Measurements from ENCODE around the gene TMEM126A. TPM values are rescaled to one million over a fixed set of nuclear protein-coding genes. Genes with fewer than 3 reads are reported as not detected.

TMEM126A gene
- total RNA-seq, 6 donors from 2014 or later: 7.4 to 27.0 (median 17.4) TPM

GRCh38 chr11:85658180-85658579, 10.4 kb downstream of the TMEM126A start:
- H3K4me1 ChIP-seq: peaks cover 37 to 50% (median 46%) of the 10 kb centered on the region in 4 donors
- no peaks in the 10 kb centered on the region for H3K27me3 ChIP-seq
- H3K9me3 ChIP-seq: no peaks in the 10 kb centered on the region
- H3K27ac ChIP-seq: no peak overlapping the region
- H3K36me3 ChIP-seq: peaks cover 0 to 89% (median 9%) of the 10 kb centered on the region in 4 donors
- WGBS, 2 donors: 30 to 38% methylated on average over 1 of the region's 1 CpG
- ATAC-seq (ENCODE audit: low FRiP score in 2 of 2) (no peak), DNase-seq (no peak)
- H3K4me3 ChIP-seq: no peak overlapping the region
- TF ChIP-seq CTCF (IDR thresholded peaks at IDR 0.05) (no peak), POLR2AphosphoS5 (IDR thresholded peaks at IDR 0.05) (no peak), EP300 (IDR thresholded peaks at IDR 0.05) (no peak), POLR2A (IDR thresholded peaks at IDR 0.05) (no peak)

GRCh38 chr11:85661972-85662664, 14.4 kb downstream of the TMEM126A start:
- H3K36me3 ChIP-seq: peaks cover 0 to 57% (median 4%) of the 10 kb centered on the region in 4 donors
- WGBS, 2 donors: 10% methylated on average over 4 of the region's 4 CpGs
- TF ChIP-seq POLR2A (IDR thresholded peaks at IDR 0.05): no peak
- no peak for TF ChIP-seq CTCF (IDR thresholded peaks at IDR 0.05)
- TF ChIP-seq POLR2AphosphoS5 (IDR thresholded peaks at IDR 0.05): no peak
- no peak for TF ChIP-seq EP300 (IDR thresholded peaks at IDR 0.05)
- DNase-seq (no peak), ATAC-seq (ENCODE audit: low FRiP score in 2 of 2) (no peak)
- no peaks in the 10 kb centered on the region for H3K9me3 ChIP-seq
- peak overlapping the region in 3 of 4 donors; percentile 0 to 95 (median 84) for H3K4me3 ChIP-seq
- H3K4me1 ChIP-seq: peaks cover 39 to 53% (median 49%) of the 10 kb centered on the region in 4 donors
- no peak overlapping the region for H3K27ac ChIP-seq
- no peaks in the 10 kb centered on the region for H3K27me3 ChIP-seq

GRCh38 chr11:85663080-85663752, 15.4 kb downstream of the TMEM126A start:
- DNase-seq (no peak), ATAC-seq (ENCODE audit: low FRiP score in 2 of 2) (no peak)
- Histone ChIP-seq H3K36me3 (peaks cover 0 to 47% (median 3%) of the 10 kb centered on the region in 4 donors), H3K27ac (peak overlapping the region; percentile 92 to 100 (median 97)), H3K27me3 (no peaks in the 10 kb centered on the region), H3K4me1 (peaks cover 37 to 49% (median 45%) of the 10 kb centered on the region in 4 donors), H3K9me3 (no peaks in the 10 kb centered on the region), H3K4me3 (peak overlapping the region; percentile 55 to 95 (median 79))
- WGBS, 2 donors: 4 to 6% methylated on average over 10 of the region's 10 CpGs
- TF ChIP-seq POLR2AphosphoS5 (IDR thresholded peaks at IDR 0.05) (no peak), EP300 (IDR thresholded peaks at IDR 0.05) (no peak), POLR2A (IDR thresholded peaks at IDR 0.05) (no peak), CTCF (IDR thresholded peaks at IDR 0.05) (no peak)

GRCh38 chr11:85663753-85664614, 16.2 kb downstream of the TMEM126A start:
- ATAC-seq (ENCODE audit: low FRiP score in 2 of 2): peak; percentile 83 to 88
- peak overlapping the region; percentile 55 to 95 (median 79) for H3K4me3 ChIP-seq
- DNase-seq: peak; percentile 87 to 96
- peaks cover 30 to 44% (median 38%) of the 10 kb centered on the region in 4 donors for H3K4me1 ChIP-seq
- H3K27me3 ChIP-seq: no peaks in the 10 kb centered on the region
- peak overlapping the region; percentile 92 to 100 (median 97) for H3K27ac ChIP-seq
- TF ChIP-seq POLR2AphosphoS5 (IDR thresholded peaks at IDR 0.05) (no peak), EP300 (IDR thresholded peaks at IDR 0.05) (no peak), CTCF (IDR thresholded peaks at IDR 0.05) (peak; percentile 35 to 75 (median 67)), POLR2A (IDR thresholded peaks at IDR 0.05) (peak in 1 of 4 donors; percentile 39)
- WGBS, 2 donors: 1 to 2% methylated on average over 29 to 73 of the region's 73 CpGs
- H3K36me3 ChIP-seq: peaks cover 0 to 40% (median 3%) of the 10 kb centered on the region in 4 donors
- no peaks in the 10 kb centered on the region for H3K9me3 ChIP-seq

All from upper lobe of left lung (tissue), 6 donors.